CD4-positive, alpha-beta T cell (primary cell): Measurements from ENCODE around the gene DEFB119. TPM values are rescaled to one million over a fixed set of nuclear protein-coding genes. Genes with fewer than 3 reads are reported as not detected.

ENCODE experiments used
- ATAC-seq: fragments of 200-7000 bp; cut with Tn5 transposase; one replicate; pipeline ENCODE4 v1.10.0; 2022; ENCODE audit warnings: mild to moderate bottlenecking; ENCODE audit not compliant: poor library complexity
- CTCF ChIA-PET: fragments of 350-600 bp; sonication (Branson Sonifier 250); formaldehyde crosslinking; loops from one replicate; lab custom pipeline; 2021; ENCODE audit warnings: antibody characterized with exemption, inconsistent platforms; lab: Charles Lee
- POLR2A ChIA-PET: fragments of 350-600 bp; sonication (Branson Sonifier 250); formaldehyde crosslinking; loops from one replicate; lab custom pipeline; 2021; ENCODE audit warnings: antibody characterized with exemption, inconsistent platforms; lab: Charles Lee
- DNase-seq, 14 experiments: peaks; one replicate each; pipeline ENCODE4 v3.0.0-alpha.2; 2013 to 2020; ENCODE audit warnings: mixed read lengths in 2 of 14
- H3K27ac ChIP-seq, 2 donors: one replicate each; pipeline versions ENCODE4 v1.5.1 to v1.7.0; 2013; ENCODE audit warnings: low read length in 2 of 2, low read depth in 1 of 2, mild to moderate bottlenecking in 1 of 2
- H3K27me3 ChIP-seq, 2 experiments: 1 replicate in 1 of 2; 2 replicates in 1 of 2; pipeline versions ENCODE4 v1.6.1 to v1.7.0; 2013; ENCODE audit warnings: low read length in 2 of 2, control low read depth in 1 of 2, mild to moderate bottlenecking in 1 of 2, moderate library complexity in 1 of 2; ENCODE audit not compliant: insufficient read depth in 2 of 2, control insufficient read depth in 1 of 2
- H3K36me3 ChIP-seq: one replicate; pipeline ENCODE4 v1.6.1; 2013; ENCODE audit warnings: low read length, control low read depth; ENCODE audit not compliant: insufficient read depth
- H3K4me1 ChIP-seq: one replicate; pipeline ENCODE4 v1.6.1; 2013; ENCODE audit warnings: low read length, control low read depth; ENCODE audit not compliant: insufficient read depth
- H3K4me3 ChIP-seq: one replicate; pipeline ENCODE4 v1.5.1; 2013; ENCODE audit warnings: mild to moderate bottlenecking, low read length, moderate library complexity
- H3K9me3 ChIP-seq, 2 experiments: 1 replicate in 1 of 2; 2 replicates in 1 of 2; pipeline versions ENCODE4 v1.6.1 to v1.7.0; 2013; ENCODE audit warnings: low read length in 2 of 2, mild to moderate bottlenecking in 2 of 2, control low read depth in 1 of 2, moderate library complexity in 1 of 2; ENCODE audit not compliant: control insufficient read depth in 1 of 2, insufficient read depth in 1 of 2
- H3K27ac Mint-ChIP-seq: one replicate; pipeline ENCODE4 v1.8.0; 2020; ENCODE audit warnings: mixed read lengths
- H3K27me3 Mint-ChIP-seq: one replicate; pipeline ENCODE4 v1.8.0; 2021; ENCODE audit warnings: mixed read lengths
- H3K36me3 Mint-ChIP-seq: one replicate; pipeline ENCODE4 v1.8.0; 2021; ENCODE audit warnings: low read depth, mixed read lengths
- H3K4me1 Mint-ChIP-seq: one replicate; pipeline ENCODE4 v1.8.0; 2021; ENCODE audit warnings: low read depth, mixed read lengths
- H3K4me3 Mint-ChIP-seq: one replicate; pipeline ENCODE4 v1.8.0; 2020; ENCODE audit warnings: mild to moderate bottlenecking, mixed read lengths
- H3K9me3 Mint-ChIP-seq: one replicate; pipeline ENCODE4 v1.8.0; 2020; ENCODE audit warnings: mixed read lengths
- intact Hi-C, 2 experiments: fragments of 100-400 bp; cut with DNase I in 1 of 2; cut with micrococcal nuclease in 1 of 2; formaldehyde crosslinking; loops; one replicate each; pipeline versions ENCODE4 v1.15.1 to v1.9.0; 2023 to 2025; cut with DNase I, micrococcal nuclease
- total RNA-seq, 174 experiments: library from RNA in 2 of 174; stranded (reverse) in 2 of 174; gene quantifications; one replicate each; pipeline ENCODE4 v1.2.3 and lab custom pipeline; 2021 to 2026
- TF ChIP-seq, protein P1 (sequence below): fragments of 200-600 bp; IDR thresholded peaks from one replicate; pipeline ENCODE4 v1.8.0; 2022; ENCODE audit warnings: antibody characterized with exemption, mild to moderate bottlenecking

DEFB119 gene
- total RNA-seq, 2 experiments from 2014 or later, result not detected

DNA sequence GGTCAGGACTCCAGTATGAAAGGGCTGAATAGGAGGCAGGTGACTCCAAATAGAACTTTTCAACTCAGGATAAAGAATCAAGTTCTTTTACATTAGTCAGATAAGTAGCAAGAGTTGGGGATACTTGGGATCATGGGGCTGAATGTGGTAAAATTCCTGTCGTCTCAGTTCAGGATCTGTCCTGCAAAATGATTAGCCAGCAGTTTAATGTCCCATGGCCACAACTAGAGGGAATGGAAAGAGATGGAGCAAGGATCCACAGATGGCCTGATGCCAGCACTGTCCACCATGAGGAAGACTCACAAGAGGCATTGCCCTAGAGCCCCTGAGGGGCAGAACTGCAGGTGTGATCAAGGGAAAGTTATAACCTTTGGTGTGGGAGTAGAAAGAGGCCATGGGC, 13.5 kb upstream of the DEFB119 start:
- DNase-seq (no peak), ATAC-seq (no peak)
- no peak overlapping the region for H3K4me3 ChIP-seq
- H3K36me3 ChIP-seq, result no peaks in the 10 kb centered on the region
- H3K4me3 Mint-ChIP-seq, result no peak overlapping the region
- no peaks in the 10 kb centered on the region for H3K4me1 ChIP-seq
- peaks cover 2 to 3% of the 10 kb centered on the region in 2 experiments for H3K27me3 ChIP-seq
- no peaks in the 10 kb centered on the region for H3K9me3 Mint-ChIP-seq
- H3K9me3 ChIP-seq, result no peaks in the 10 kb centered on the region
- ChIA-PET CTCF (no interaction called here), POLR2A (no interaction called here)
- peaks cover 24% of the 10 kb centered on the region for H3K27me3 Mint-ChIP-seq
- TF ChIP-seq, protein P1, sequence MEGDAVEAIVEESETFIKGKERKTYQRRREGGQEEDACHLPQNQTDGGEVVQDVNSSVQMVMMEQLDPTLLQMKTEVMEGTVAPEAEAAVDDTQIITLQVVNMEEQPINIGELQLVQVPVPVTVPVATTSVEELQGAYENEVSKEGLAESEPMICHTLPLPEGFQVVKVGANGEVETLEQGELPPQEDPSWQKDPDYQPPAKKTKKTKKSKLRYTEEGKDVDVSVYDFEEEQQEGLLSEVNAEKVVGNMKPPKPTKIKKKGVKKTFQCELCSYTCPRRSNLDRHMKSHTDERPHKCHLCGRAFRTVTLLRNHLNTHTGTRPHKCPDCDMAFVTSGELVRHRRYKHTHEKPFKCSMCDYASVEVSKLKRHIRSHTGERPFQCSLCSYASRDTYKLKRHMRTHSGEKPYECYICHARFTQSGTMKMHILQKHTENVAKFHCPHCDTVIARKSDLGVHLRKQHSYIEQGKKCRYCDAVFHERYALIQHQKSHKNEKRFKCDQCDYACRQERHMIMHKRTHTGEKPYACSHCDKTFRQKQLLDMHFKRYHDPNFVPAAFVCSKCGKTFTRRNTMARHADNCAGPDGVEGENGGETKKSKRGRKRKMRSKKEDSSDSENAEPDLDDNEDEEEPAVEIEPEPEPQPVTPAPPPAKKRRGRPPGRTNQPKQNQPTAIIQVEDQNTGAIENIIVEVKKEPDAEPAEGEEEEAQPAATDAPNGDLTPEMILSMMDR, result no peak
- intact Hi-C loops, result no loop called here
- H3K4me1 Mint-ChIP-seq, result no peaks in the 10 kb centered on the region
- H3K27ac Mint-ChIP-seq, result no peak overlapping the region
- no peaks in the 10 kb centered on the region for H3K36me3 Mint-ChIP-seq
- H3K27ac ChIP-seq, result no peak overlapping the region

DNA sequence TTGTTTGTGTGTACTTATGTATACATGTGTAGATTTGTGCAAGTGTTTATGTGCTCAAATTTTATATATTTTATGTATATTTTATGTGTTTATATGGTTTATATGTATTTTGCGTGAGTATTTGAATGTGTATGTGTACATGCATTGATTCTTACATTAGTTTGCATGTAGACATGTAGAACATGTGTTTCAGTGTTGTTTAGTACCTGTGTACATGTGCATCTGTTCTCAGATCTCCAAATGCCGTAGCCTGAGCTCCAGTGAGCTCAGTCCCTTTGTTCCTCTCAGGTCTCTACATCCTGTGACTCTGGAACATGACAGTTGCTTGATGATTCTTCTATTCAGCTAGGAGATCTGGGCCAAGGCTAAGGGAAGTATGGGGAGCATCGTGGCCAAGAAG, 4.5 kb upstream of the DEFB119 start:
- Mint-ChIP-seq H3K36me3 (no peaks in the 10 kb centered on the region), H3K4me1 (no peaks in the 10 kb centered on the region), H3K9me3 (no peaks in the 10 kb centered on the region), H3K27me3 (peaks cover 27% of the 10 kb centered on the region), H3K4me3 (no peak overlapping the region), H3K27ac (no peak overlapping the region)
- no peak overlapping the region for H3K27ac ChIP-seq
- no peak for DNase-seq
- intact Hi-C loops, result no loop called here
- H3K36me3 ChIP-seq, result no peaks in the 10 kb centered on the region
- H3K4me3 ChIP-seq, result no peak overlapping the region
- CTCF ChIA-PET, result no interaction called here
- H3K9me3 ChIP-seq, result no peaks in the 10 kb centered on the region
- H3K4me1 ChIP-seq, result no peaks in the 10 kb centered on the region
- POLR2A ChIA-PET, result no interaction called here
- TF ChIP-seq, protein P1, result no peak
- H3K27me3 ChIP-seq, result peaks cover 4 to 6% of the 10 kb centered on the region in 2 experiments
- ATAC-seq, result no peak

DNA sequence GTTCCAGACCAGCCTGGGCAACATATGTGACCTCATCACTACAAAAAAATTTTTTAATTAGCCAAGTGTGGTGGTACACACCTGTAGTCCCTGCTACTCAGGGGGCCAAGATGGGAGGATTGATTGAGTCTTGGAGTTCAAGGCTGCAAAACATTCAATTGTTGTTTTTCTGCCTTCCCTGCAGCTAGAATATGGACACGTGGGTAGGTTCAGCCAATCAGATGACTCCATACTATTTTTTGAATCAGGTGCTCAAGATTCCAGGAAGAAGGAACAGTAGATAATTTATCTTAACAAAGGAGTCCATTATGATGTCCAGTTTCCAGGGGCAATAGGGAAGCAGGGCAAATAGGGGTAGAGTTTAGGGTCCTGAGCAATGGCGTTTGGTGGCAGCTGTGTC, 2.4 kb upstream of the DEFB119 start:
- Mint-ChIP-seq H3K27me3 (peaks cover 37% of the 10 kb centered on the region), H3K27ac (no peak overlapping the region), H3K4me3 (no peak overlapping the region), H3K36me3 (no peaks in the 10 kb centered on the region), H3K9me3 (no peaks in the 10 kb centered on the region), H3K4me1 (no peaks in the 10 kb centered on the region)
- ChIA-PET POLR2A (no interaction called here), CTCF (no interaction called here)
- intact Hi-C loops, result no loop called here
- Histone ChIP-seq H3K36me3 (no peaks in the 10 kb centered on the region), H3K9me3 (no peaks in the 10 kb centered on the region), H3K27me3 (peaks cover 4 to 8% of the 10 kb centered on the region in 2 experiments), H3K4me3 (no peak overlapping the region), H3K4me1 (no peaks in the 10 kb centered on the region), H3K27ac (no peak overlapping the region)
- no peak for DNase-seq
- TF ChIP-seq, protein P1, result no peak
- no peak for ATAC-seq
